GM23338 (cell line): Measurements from ENCODE around the gene JARID2. TPM values are rescaled to one million over a fixed set of nuclear protein-coding genes. Genes with fewer than 3 reads are reported as not detected.

Experiments
- ATAC-seq: fragments of 200-7000 bp; cut with Tn5 transposase; 3 replicates; pipeline ENCODE4 v1.9.1; 2020
- DNase-seq: peaks from one replicate; pipeline ENCODE4 v3.0.0-alpha.2; 2015; ENCODE audit warnings: low spot score
- H2AFZ ChIP-seq: fragments of 200-600 bp; sonication (generic); 2 replicates; pipeline ENCODE4 v1.8.0; 2016; ENCODE audit warnings: antibody characterized with exemption, mild to moderate bottlenecking, moderate library complexity
- H3F3A ChIP-seq: fragments of 200-600 bp; sonication (generic); replicated peaks from 2 replicates; pipeline ENCODE4 v1.8.0; 2017; ENCODE audit warnings: antibody characterized with exemption, mixed run types, low read depth
- H3K27ac ChIP-seq: fragments of 200-600 bp; sonication (generic); 2 replicates; pipeline ENCODE4 v1.6.1; 2016; ENCODE audit warnings: low read depth
- H3K27me3 ChIP-seq: fragments of 200-600 bp; sonication (generic); 2 replicates; pipeline ENCODE4 v1.8.0; 2016; ENCODE audit warnings: mild to moderate bottlenecking, mixed run types, moderate library complexity; ENCODE audit not compliant: insufficient read depth
- H3K36me3 ChIP-seq: fragments of 200-600 bp; sonication (generic); 2 replicates; pipeline ENCODE4 v1.8.0; 2016; ENCODE audit warnings: mild to moderate bottlenecking; ENCODE audit not compliant: insufficient read depth
- H3K4me1 ChIP-seq: fragments of 200-600 bp; sonication (generic); 2 replicates; pipeline ENCODE4 v1.8.0; 2016; ENCODE audit warnings: mild to moderate bottlenecking, moderate library complexity; ENCODE audit not compliant: insufficient read depth
- H3K4me2 ChIP-seq: fragments of 200-600 bp; sonication (generic); 2 replicates; pipeline ENCODE4 v1.7.1; 2017; ENCODE audit warnings: mixed run types
- H3K4me3 ChIP-seq: fragments of 200-600 bp; sonication (generic); 2 replicates; pipeline ENCODE4 v1.6.1; 2016; ENCODE audit warnings: mixed run types
- H3K79me2 ChIP-seq: fragments of 200-600 bp; sonication (generic); replicated peaks from 2 replicates; pipeline ENCODE4 v1.8.0; 2017; ENCODE audit warnings: mild to moderate bottlenecking; ENCODE audit not compliant: insufficient read depth
- H3K9me2 ChIP-seq: fragments of 200-600 bp; sonication (generic); 2 replicates; pipeline ENCODE4 v1.8.0; 2017; ENCODE audit not compliant: insufficient read depth
- H4K20me1 ChIP-seq: fragments of 200-600 bp; sonication (generic); replicated peaks from 2 replicates; pipeline ENCODE4 v1.8.0; 2017; ENCODE audit warnings: mild to moderate bottlenecking; ENCODE audit not compliant: insufficient read depth
- H3K27ac Mint-ChIP-seq: 2 replicates; pipeline ENCODE4 v1.8.0; 2020; ENCODE audit warnings: inconsistent platforms, mild to moderate bottlenecking, moderate library complexity, mixed read lengths
- H3K27me3 Mint-ChIP-seq: 3 replicates; pipeline ENCODE4 v1.8.0; 2022; ENCODE audit warnings: low read depth, mild to moderate bottlenecking, moderate library complexity, mixed read lengths, inconsistent platforms; ENCODE audit not compliant: insufficient read depth, poor library complexity
- H3K36me3 Mint-ChIP-seq: 3 replicates; pipeline ENCODE4 v1.8.0; 2021; ENCODE audit warnings: low read depth, mild to moderate bottlenecking, inconsistent platforms, moderate library complexity, mixed read lengths
- H3K4me1 Mint-ChIP-seq: 3 replicates; pipeline ENCODE4 v1.8.0; 2020; ENCODE audit warnings: mild to moderate bottlenecking, inconsistent platforms, mixed read lengths
- H3K4me3 Mint-ChIP-seq: 3 replicates; pipeline ENCODE4 v1.8.0; 2021; ENCODE audit warnings: moderate library complexity, mild to moderate bottlenecking, inconsistent platforms, mixed read lengths
- H3K9me3 Mint-ChIP-seq: 3 replicates; pipeline ENCODE4 v1.8.0; 2020; ENCODE audit warnings: moderate library complexity, mild to moderate bottlenecking, inconsistent platforms, mixed read lengths
- CREB1 ChIP-seq: fragments of 250-450 bp; sonication (Bioruptor Pico); IDR thresholded peaks from 2 replicates; pipeline ENCODE4 v1.5.0; 2020; ENCODE audit warnings: low read depth, mild to moderate bottlenecking, moderate library complexity
- CTCF ChIP-seq, 2 experiments: fragments of 200-600 bp in 1 of 2; sonication (generic) in 1 of 2; conservative IDR thresholded peaks; 2 replicates each; pipeline versions ENCODE4 v1.5.1 to v1.6.1; 2016 to 2017; ENCODE audit warnings: antibody characterized with exemption in 2 of 2, low read depth in 2 of 2, mild to moderate bottlenecking in 2 of 2, moderate library complexity in 1 of 2
- ETS1 ChIP-seq: IDR thresholded peaks from 2 replicates; pipeline ENCODE4 v1.6.1; 2016; ENCODE audit warnings: antibody characterized with exemption
- EZH2 ChIP-seq: fragments of 200-600 bp; sonication (generic); IDR thresholded peaks from one replicate; pipeline ENCODE4 v1.8.0; 2017; ENCODE audit warnings: antibody characterized with exemption, mild to moderate bottlenecking, low read depth; ENCODE audit not compliant: unreplicated experiment
- EZH2phosphoT487 ChIP-seq: fragments of 200-600 bp; sonication (generic); IDR thresholded peaks from one replicate; pipeline ENCODE4 v1.8.1; 2018; ENCODE audit warnings: antibody characterized with exemption; ENCODE audit not compliant: unreplicated experiment
- JUNB ChIP-seq: IDR thresholded peaks from one replicate; pipeline ENCODE4 v1.6.1; 2016; ENCODE audit warnings: antibody characterized with exemption; ENCODE audit not compliant: unreplicated experiment
- POLR2AphosphoS5 ChIP-seq: IDR thresholded peaks from 2 replicates; pipeline ENCODE4 v1.6.1; 2016; ENCODE audit warnings: antibody characterized with exemption, low read depth
- REST ChIP-seq: IDR thresholded peaks from one replicate; pipeline ENCODE4 v1.6.1; 2018; ENCODE audit warnings: antibody characterized with exemption; ENCODE audit not compliant: unreplicated experiment
- STAT1 ChIP-seq: IDR thresholded peaks from one replicate; pipeline ENCODE4 v1.6.1; 2016; ENCODE audit warnings: antibody characterized with exemption; ENCODE audit not compliant: unreplicated experiment
- ZNF114 ChIP-seq: fragments of 250-450 bp; sonication (Bioruptor Pico); IDR thresholded peaks from 2 replicates; pipeline ENCODE4 v1.5.0; 2020; ENCODE audit warnings: mild to moderate bottlenecking, moderate library complexity
- ZNF331 ChIP-seq: fragments of 250-450 bp; sonication (Bioruptor Pico); IDR thresholded peaks from 2 replicates; pipeline ENCODE4 v1.5.0; 2020; ENCODE audit warnings: low read depth, mild to moderate bottlenecking, moderate library complexity
- ZNF462 ChIP-seq: fragments of 250-450 bp; sonication (Bioruptor Pico); IDR thresholded peaks from 2 replicates; pipeline ENCODE4 v1.5.0; 2020; ENCODE audit warnings: mild to moderate bottlenecking, moderate library complexity
- polyA plus RNA-seq: library from polyadenylated mRNA; unstranded; fragments of >200 nt; fragmentation: Nextera tagmentation; extraction: Ambion mirVana; gene quantifications from 2 replicates; pipeline ENCODE4 v1.2.1, GENCODE V29; 2016
- total RNA-seq: library from RNA; depleted of rRNA; stranded (reverse); fragments of >200 nt; shearing (Covaris generic); gene quantifications from 2 replicates; pipeline ENCODE4 v1.2.3, GENCODE V29; 2014

The JARID2 gene
- total and polyA plus RNA-seq, 2 experiments from 2014 or later, result 92.8 to 196 TPM

- H3K4me2 ChIP-seq, result peak overlapping the region; percentile 50; the same call in 1 of the 2 replicates
- ATAC-seq, result no peak
- peaks cover 100% of the 10 kb centered on the region for H4K20me1 ChIP-seq
- H3K4me3 Mint-ChIP-seq, result no peak overlapping the region
- no peak overlapping the region for H2AFZ ChIP-seq
- H3K4me3 ChIP-seq, result 0 out of 2 replicates have a peak overlapping the region, but pooled peaks have one; percentile 9
- H3K79me2 ChIP-seq, result peaks cover 100% of the 10 kb centered on the region
- peaks cover 33% of the 10 kb centered on the region for H3K4me1 Mint-ChIP-seq
- H3K4me1 ChIP-seq, result peaks cover 99% of the 10 kb centered on the region
- DNase-seq, result no peak
- no peaks in the 10 kb centered on the region for H3K27me3 ChIP-seq
- no peaks in the 10 kb centered on the region; the same call in 2 of the 3 replicates for H3K36me3 Mint-ChIP-seq
- H3K36me3 ChIP-seq, result no peaks in the 10 kb centered on the region; the same call in 1 of the 2 replicates
- TF ChIP-seq EZH2, result no peak
- TF ChIP-seq REST, result no peak
- TF ChIP-seq ETS1, result no peak
- no peak for TF ChIP-seq CREB1
- TF ChIP-seq STAT1, result no peak
- no peak for TF ChIP-seq JUNB
- TF ChIP-seq ZNF331 (CRISPR knock-in tag), result no peak
- no peak for TF ChIP-seq POLR2AphosphoS5
- no peak for TF ChIP-seq ZNF462 (CRISPR knock-in tag)
- no peak for TF ChIP-seq CTCF (conservative IDR thresholded peaks at IDR 0.05; ENCODE audit: low read depth in 2 of 2)
- no peak for TF ChIP-seq EZH2phosphoT487
- no peak for TF ChIP-seq ZNF114 (CRISPR knock-in tag)
- no peaks in the 10 kb centered on the region for H3K9me3 Mint-ChIP-seq
- peaks cover 19% of the 10 kb centered on the region for H3K27me3 Mint-ChIP-seq
- no peaks in the 10 kb centered on the region for H3K9me2 ChIP-seq
- H3K27ac ChIP-seq, result no peak overlapping the region
- H3K27ac Mint-ChIP-seq, result no peak overlapping the region
- H3F3A ChIP-seq, result peaks cover 18% of the 10 kb centered on the region
These were observed 115.3 kb downstream of the JARID2 start for GRCh38 chr6:15361197-15361596.
